Tongue (tissue), 2 donors: Measurements from ENCODE around the gene OPCML. TPM values are rescaled to one million over a fixed set of nuclear protein-coding genes. Genes with fewer than 3 reads are reported as not detected.

Source experiments
- DNase-seq: peaks from one replicate; pipeline ENCODE4 v3.0.0-alpha.2; 2015
- total RNA-seq: library from RNA; depleted of rRNA; stranded (reverse); fragments of >200 nt; gene quantifications from one replicate; pipeline ENCODE4 v1.2.3, GENCODE V29; 2014

OPCML gene
- total RNA-seq, 1 donor from 2014 or later, result 0.41 TPM

DNA sequence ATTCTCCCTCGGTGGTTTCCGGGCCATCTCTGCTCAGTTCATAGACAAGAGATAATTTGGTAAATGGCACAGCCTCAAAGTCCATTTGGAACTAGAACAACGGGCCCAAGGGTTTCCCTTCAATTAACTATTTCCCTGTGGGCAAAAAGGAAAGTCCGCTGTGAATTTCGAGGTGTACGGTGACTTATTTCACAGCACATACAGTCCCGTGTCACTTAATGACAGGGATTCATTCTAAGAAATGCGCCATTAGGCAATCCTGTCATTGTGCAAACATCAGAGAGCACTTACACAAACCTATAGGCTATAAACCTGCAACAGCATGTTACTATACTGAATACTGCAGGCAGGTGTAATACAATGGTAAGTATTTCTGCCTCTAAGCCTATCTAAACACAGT is 551.6 kb downstream of the OPCML start:
- no peak for DNase-seq

DNA sequence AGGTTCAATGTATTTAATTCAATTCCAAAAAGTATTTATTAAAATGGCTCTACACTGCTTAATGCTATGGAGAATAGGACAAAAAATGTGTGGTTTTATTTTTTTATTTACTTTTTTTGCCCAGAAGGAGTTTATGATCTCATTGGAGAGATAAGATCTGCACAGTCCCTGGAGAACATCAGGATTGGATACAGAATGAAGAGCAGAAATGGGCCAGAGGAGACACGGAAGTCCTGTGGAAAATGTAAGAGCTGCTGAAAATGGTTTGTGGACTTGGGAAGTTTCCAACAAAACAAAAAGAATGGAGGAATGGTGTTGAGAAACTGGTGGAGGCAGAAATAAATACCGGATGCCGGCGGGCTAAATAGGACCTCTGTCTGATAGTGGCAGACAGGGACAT is 554.6 kb downstream of the OPCML start:
- no peak for DNase-seq

DNA sequence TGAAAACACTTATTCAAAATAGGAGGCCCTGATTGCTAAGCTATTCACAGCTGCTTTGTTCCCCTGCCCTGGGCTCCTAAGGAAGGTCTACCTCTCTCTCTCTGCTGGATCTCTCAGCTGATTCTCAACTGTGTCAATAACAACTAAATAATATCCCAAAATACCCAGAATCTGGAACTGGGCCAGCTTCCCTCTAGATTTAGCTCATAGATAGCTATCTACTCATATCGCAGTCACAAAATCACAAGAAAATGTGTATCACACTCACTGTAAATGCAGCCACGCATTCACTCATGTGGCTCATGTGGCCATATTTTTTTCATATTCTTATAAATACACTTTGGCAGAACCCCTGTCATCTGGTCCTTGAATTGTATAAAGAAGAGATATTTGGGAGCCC is 555.1 kb downstream of the OPCML start:
- no peak for DNase-seq

DNA sequence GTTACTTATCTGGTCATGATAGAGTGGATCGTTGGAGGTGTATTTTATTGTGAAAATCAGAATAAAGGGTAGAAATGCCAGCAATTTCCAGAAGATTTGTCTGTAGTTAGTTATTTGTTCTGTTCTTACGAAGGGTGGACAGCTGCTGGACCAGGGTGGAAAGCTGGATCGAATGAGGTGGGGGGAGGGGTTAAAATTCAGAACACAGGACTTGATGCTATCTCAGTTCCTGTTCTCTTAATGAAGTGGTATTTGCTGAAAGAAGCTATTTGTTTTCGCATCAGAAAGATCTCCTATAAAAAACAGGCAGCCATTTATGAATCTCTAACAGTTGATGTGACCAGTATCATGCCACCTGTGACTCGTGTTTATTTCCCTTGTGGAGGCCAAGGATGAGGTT is 556.2 kb downstream of the OPCML start:
- no peak for DNase-seq

DNA sequence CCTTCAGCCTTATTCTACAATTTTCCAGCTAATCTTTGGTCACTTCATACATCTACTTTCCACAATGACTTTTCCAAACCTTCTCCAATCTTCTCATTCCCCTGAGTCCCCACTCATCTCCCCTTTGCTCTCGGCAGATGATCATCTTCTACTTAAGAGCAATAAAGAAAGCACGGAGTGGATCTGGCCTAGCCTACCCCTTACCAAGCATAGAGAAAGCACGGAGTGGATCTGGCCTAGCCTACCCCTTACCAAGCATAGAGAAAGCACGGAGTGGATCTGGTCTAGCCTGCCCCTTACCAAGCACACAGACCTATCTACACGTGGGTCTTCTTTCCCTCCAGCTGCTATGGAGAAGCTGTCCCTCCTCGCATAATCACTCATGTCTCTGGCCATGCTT is 558.6 kb downstream of the OPCML start:
- no peak for DNase-seq

DNA sequence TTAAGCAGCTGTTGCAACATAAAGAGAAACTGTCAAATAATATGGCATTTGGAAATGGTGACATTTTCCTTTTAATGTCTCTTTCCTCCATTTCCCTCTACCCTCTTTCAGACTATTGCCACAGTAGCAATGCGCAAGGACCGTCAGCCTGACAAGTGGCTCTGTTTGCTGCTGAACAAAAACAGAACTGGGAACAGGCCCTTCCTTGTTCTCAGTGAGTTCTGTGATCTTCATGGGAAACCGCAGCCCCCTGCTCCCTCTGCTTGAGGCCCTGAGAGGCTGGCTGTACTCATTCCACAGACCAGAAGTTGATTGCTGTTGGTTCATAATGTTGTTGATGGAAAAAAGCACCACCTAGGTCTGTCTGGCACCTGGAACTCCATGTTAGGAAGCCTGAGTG is 559.7 kb downstream of the OPCML start:
- DNase-seq, result no peak

DNA sequence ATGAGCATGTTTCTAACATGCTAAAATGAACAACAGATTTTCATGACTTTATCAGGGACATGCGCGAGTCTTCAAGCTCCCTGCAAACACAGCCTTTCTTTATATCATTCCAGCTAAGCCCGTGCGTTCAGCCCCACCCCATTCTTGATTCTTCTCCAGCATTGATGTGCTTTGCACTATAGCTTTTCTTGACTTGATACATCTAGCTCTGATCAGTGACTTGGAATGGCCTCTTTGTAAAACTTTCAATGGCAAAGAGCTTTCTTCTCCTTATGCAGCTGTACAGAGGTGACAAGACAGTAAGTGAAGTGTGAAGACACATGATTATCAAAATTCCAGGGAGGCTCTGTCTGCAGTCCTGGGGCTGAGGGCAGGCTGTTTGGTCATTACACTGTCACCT is 561.0 kb downstream of the OPCML start:
- DNase-seq, result no peak

DNA sequence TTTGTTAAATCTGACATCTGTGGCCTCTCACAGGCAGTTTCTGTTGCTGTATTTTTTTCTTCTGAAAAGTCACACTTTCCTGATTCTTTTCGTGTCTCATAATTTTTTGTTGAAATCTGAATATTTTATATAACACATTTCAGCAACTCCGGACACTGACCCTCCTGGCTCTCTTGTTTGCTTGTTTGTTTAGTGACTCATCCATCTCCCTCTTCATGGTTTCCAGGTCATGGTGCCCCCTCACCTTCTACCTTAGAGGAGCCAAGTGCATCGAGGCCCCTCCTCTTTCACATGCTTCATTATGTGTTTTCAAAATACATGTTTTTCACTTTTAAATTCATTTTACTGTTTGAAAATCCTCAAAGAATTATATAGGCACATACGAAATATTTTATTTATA is 562.4 kb downstream of the OPCML start:
- no peak for DNase-seq

DNA sequence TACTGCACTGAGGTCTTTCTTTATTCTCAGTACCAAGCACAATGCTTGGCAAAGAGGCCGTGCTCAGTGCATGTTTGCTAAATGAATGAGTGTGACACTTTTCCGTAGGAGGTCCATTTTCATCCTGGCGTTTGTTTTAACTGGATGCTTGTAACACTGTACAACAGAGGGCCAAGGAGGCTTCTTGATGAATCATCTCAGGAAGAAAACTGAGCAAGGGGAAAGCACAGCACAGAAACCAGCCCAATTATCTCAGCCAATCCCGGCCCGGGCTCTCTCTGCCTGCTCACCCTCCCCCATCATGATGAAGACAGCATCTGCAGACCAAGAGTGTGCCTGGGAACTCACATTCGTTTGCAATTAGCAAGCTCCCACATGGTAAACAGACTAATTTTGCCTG is 570.3 kb downstream of the OPCML start:
- DNase-seq, result peak; percentile 51

DNA sequence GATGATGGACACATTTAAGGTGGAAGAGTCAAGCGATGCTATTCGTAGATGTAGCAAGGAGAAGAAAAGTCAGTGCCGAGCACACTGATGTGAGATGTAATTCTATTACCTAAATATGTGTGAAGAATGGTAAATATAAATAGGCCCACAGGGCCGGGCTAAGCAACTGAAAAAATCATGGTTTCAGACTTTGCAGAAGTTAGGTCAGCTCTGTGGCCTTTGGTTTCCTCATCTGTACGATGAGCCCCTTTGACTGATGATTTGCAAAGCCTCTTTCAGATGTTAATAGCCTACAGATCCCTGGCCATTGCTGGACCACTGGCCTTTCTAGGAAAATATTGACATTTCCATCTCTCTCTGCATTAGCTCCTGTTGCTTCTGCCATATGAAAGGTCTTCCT is 570.8 kb downstream of the OPCML start:
- no peak for DNase-seq

DNA sequence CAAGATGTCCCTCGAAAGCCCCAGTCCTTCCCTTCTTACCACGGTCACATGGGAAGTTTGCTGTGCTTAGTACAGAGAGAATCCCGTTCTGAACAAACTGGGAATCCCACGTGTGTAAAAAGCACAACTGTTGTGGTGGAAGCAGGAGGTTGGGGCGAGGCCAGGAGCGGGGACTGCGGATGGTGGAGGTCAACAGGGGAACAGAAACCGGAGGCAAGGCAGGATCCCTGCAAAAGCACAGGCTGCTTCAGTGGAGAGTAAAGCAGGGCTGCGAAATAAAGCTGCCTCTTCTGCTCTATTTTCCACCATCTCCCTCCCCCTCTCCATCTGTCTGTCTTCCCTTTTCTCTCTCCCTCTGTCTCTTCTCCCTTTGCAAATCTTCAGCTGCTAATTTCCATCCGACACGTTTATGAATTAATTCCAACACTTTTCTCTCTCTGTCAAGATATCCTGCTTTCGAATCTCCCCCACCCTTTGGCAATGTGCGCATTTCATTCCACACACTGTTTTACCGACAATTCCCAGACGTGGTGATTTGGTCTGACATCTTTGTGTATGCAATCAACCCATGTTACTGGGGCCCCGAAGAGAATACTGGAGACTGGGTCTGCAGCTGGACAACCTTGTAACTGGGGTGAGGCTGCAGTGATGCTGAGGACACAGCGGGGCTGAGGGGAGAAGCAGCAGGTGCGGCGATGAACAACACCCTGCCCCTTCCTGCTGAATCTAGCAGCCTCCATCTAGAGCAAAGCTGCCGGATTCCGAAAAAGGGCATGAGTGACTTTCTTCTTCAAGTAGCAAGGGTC is 571.8 kb downstream of the OPCML start:
- DNase-seq, result peak; percentile 62

DNA sequence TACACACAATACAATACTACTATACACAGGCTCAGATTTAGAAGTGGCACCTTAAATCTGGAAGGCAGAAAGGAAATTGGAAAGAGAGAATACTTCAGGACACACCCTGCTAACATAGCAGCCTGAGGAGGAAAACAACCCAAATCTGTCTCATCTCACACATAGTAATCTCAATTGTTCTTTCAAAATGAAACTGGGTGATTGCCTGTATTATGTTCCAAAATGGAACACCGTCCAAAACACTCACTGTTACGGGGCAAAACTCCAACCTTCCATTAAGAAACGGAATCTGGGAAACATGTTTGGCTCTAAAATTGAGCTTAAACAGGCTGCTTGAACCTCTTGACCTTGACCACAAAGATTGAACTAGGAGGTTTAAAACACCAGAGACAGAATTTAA is 572.6 kb downstream of the OPCML start:
- peak; percentile 66 for DNase-seq

DNA sequence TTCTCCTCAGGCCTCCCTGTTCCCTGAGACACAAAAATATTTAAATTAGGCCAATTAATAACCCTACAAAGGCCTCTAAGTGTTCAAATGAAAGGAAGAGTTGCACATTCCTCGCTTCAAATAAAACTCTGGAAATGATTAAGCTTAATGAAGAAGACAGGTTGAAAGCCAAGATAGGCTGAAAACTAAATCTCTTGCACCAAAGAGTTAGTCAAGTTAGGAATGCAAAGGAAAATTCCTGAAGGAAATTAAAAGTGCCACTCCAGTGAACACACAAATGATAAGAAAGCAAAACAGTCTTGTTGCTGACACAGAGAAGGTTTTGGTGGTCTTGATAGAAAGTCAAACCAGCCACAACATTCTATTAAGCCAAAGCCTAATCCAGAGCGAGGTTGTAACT is 574.4 kb downstream of the OPCML start:
- no peak for DNase-seq

DNA sequence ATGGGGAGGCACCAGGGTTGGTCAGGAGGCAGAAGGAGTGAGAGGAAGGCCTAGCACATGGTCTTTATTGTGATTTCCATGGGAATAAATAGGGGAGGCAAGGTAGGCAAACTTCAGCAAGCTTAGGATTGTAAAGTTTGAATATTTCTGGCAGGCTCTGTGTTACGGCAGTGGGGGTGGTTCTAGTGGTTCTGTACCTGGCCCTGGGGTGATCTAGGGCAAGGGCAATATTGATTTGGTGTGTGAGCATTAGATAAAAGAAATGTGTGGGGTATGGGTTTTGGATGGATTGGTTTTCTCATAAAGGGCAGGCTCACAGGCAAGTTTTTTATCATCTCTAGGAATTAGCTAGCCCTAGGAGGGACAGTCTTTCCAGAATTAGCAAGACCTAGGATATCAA is 584.0 kb downstream of the OPCML start:
- DNase-seq, result no peak

DNA sequence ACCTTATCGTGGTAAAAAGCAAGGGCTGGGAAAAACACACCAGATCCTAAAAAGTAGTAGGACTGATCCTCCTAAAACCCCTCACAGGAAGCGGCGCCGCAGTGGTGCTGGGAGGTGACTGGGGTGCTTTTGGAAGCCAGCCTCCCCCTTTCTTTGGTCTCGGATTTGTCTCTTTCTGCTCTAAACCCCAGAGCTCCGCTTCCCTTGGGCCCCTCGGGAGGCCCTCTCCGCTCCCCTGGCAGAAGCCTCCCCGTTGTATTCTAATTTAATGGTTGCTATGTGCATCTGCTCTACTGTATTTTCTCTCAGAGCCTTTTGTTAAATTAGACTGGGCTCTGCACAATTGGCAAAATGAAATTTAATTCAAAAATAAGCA is 587.7 kb downstream of the OPCML start:
- DNase-seq, result no peak

DNA sequence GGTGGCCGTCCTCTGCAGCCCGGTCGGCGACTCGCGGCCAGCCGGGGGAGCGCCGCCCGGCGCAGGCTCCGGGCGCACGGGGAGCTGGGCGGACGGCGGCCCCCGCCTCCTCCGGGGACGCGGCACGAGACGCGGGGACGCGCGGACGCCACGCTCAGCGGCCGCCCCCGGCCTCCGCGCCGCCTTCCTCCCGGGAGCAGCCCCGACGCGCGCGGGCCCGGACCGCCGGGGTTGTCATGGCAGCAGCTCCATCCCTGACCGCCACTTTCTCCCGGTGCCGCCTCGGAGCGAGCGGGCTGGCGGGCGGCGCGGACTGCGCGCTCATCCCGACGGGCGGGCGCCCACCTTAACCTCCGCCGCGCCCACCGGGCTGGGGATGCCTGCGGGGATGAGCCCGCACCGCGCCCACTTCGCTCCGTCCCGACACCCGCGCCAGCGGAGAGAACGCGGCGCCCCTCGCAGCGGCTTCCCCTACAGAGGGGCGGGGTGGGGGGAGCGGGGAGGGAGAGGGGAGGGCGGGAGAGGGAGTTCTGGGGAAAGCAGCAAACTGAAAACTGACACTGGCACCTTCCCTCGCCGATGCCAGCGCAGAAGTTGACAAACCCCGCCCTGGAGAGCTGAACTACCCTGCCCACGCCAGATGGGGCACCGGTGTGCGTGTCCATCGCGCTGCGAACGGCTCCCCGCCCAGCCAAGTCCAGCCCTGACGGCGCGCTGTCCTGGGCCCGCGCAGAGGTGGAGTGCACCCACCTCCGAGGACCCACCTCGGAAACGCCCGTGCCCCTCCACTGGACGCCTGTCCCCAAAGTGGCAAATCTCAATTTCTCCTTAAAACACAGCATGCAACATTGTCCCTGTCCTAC is 588.4 kb downstream of the OPCML start:
- DNase-seq, result peak; percentile 28

DNA sequence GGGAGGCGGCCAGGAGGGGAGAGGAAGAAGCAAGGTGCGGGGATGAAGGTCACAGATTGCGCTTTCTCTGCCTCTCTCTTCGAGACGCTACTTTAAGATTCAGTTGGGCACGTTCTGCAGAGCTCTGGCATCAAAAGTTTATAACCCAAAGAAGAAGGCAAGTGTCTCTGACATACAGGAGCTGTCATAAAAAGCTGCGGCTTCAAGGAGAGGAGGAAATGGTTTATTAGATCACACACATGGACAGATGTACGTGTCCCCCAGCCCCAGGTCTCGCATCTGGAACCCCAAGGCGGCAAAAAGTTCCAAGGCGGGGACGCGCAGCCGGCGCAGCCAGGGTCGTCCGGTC is 589.0 kb downstream of the OPCML start:
- peak; percentile 7 for DNase-seq

DNA sequence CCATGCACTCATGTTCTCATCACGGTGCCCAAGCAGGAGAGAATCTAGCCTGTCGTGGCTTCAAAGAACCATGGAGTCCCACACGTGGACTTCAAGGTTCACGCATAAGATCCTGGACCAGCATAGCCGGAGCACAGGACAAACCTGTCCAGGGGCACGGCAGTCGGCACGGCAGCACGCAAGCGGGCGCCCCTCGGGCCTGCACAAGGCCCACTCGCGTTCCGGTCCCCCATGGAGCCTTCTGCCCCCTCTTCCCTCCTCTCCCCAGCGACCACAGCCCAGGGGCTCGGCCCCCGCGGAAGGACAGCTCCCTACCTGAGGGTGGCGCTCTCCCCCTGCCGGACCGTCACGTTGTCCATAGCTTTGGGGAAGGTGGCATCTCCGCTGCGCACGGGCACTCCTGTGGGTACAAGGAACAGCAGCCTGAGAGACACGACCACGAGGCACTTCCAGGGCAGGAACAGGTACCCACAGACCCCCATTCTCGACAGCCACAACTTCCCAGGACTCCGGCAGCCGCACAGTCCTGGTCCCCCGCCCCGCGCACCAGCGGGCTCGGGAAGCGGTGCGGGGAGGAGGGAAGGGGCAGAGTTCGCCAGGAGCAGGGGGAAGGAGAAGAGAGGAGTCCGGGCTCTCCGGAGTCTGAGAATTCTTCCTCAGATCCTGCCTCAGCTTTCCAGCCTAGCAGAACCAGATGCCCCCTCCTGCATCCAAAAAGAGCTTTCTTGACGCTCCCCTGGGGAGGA is 589.5 kb downstream of the OPCML start:
- no peak for DNase-seq

DNA sequence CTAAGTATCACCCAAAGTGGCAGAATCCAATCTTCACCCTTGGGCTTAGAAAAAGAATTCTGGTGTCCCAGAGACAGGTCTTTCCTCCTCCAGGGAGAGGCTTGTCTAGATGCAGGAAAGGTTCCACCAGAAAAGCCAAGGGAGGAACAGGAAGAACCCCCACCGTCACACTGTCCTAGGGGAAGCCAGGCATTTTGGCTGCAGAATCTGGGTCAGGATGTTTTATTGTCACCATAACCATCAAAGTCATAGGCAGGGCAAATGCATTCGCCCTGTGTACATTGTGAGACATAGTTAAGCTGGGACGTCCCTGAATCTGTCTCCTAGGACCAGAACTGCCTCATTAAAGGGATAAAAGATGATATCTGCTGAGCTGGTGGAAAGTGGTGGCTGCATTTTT is 590.5 kb downstream of the OPCML start:
- DNase-seq, result no peak

DNA sequence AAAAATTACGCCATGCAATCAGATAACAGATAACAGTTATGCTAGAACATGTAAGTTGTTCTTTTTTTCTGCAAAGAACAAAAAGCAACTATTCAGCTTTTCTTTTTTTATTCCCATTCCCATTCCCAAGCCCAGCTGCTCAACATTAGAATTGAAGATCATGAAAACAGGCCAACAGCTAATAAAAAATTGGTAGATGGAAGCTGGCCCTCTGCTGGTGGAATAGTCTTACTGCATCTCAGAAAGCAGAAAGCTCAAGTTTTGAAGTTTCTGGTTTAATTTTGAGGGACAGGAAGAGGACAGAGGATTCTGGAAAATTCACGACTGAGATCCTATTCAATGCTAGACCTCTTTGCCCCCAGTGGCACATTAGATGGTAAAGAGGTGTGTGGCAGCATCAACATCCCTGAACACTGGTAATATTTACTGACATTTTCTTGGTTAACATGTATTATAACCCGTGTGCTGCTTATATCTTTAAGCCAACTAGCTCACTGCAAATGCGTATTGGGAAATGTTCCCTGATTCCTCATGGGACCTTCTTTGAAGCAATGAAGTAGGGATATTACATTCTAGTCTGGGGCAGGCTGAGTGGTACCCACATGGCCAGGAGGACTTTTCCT is 591.2 kb downstream of the OPCML start:
- DNase-seq, result peak; percentile 80

DNA sequence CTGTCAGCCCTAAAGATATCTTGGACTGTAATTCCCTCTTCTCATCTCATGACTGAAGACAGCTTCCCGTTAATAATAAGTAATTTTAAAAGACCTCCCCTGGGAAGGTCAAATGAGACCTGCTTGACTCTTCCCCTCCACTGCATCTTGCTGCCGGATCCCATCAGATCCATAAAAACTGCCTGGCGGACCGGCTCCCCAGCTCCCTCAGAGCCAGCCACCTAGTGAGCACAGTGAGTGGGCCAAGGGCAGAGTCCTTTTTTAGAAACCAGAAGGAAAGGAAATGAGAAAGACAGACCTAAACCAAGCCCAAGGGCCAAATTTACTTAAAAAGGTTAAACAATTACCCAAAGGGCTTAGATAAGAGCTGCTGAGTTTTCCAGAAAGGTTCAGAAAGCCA is 595.3 kb downstream of the OPCML start:
- DNase-seq, result no peak

DNA sequence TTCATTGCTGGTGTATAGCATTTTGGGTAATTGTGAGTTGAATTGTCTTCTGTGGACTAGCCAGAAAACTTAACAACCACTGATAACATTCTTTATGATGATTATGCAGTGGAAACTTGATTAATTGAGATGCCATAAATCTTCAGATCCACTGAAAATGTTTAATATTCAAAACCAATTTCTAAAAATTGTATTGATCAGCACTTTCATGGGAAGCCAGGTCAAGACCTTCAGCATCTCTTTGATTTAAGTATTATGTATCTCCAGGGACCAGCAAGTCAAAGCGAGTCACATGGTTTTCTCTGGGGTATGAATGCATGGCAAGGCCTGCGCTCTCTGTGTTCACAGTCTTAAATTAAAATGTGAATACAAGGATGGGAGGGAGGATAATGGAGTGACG is 596.9 kb downstream of the OPCML start:
- DNase-seq, result no peak

DNA sequence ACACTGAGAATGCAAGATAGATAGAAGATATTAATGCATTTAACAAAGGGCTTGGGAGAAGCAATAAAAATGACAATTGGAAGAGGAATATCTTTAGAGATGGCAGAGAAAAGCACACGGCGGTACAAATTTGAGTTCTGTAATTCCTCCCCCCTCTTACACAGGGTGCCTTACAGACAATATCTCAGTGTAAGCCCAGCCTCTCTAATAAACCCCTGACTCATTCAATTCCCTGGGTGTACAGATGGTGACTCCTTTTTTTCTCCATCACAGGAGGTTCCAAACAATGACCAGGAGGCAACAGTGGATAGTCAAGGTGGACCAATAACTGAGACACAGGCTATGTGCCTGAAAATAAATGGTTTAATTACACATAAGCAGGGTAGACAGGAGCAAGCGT is 598.6 kb downstream of the OPCML start:
- DNase-seq, result no peak
